Keratinocyte (primary cell): ENCODE data around the gene PAK3.

ENCODE experiments used
- CTCF ChIP-seq, 3 experiments: IDR thresholded peaks in 1 of 3; conservative IDR thresholded peaks in 1 of 3; optimal IDR thresholded peaks in 1 of 3; 2 replicates in 2 of 3; 3 replicates in 1 of 3; pipeline versions ENCODE3 to v1.5.1; 2011; ENCODE audit warnings: low read length in 3 of 3, mild to moderate bottlenecking in 3 of 3, moderate library complexity in 2 of 3, control low read depth in 1 of 3, inconsistent platforms in 1 of 3; ENCODE audit not compliant: insufficient read depth in 2 of 3; ENCODE audit errors: extremely low read depth in 1 of 3
- EZH2 ChIP-seq: IDR thresholded peaks from one replicate; pipeline ENCODE4 v1.6.1; 2012; ENCODE audit warnings: inconsistent platforms, mild to moderate bottlenecking, low read length, moderate library complexity

- TF ChIP-seq EZH2, result no peak
- no peak for TF ChIP-seq CTCF (optimal IDR thresholded peaks at IDR 0.05 in 1 of 3, IDR thresholded peaks at IDR 0.05 in 1 of 3, conservative IDR thresholded peaks at IDR 0.05 in 1 of 3; ENCODE audit: extremely low read depth in 1 of 3, insufficient read depth in 2 of 3, low read length in 3 of 3)
Observed at GRCh38 chrX:111071542-111072277, 24.3 kb upstream of the PAK3 start.
